ENCODE data around the gene CFAP299. TPM values are rescaled to one million over a fixed set of nuclear protein-coding genes. Genes with fewer than 3 reads are reported as not detected.

The CFAP299 gene
- total and polyA plus RNA-seq, 2 of the 8 experiments (the other 6 are each of a cell fraction or from before 2014, with no cell fraction given), result not detected

DNA sequence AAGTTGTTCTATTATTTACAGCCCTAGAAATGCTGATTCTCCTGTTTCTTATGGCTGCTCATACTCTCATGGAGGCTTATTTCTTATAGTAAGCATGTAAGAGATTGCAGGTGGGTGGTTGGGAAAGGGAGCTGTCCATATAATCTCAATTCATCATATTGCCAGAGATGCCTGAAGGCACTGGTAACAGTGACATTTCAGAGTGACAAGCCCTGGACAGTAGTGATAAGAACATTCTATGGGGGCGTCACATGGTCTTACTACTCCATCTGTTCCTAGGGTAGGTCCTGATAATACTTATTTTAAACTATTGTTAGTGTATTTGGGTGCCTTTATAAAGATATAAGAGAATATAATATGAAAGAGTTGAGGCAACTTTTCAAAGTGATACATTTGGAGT, 171.5 kb downstream of the CFAP299 start (continued):
- TF ChIP-seq SRF (IDR thresholded peaks at IDR 0.05; ENCODE audit: low read depth, low read length) (no peak), BACH1 (IDR thresholded peaks at IDR 0.05; ENCODE audit: low read length) (no peak), JUN (IDR thresholded peaks at IDR 0.05; ENCODE audit: low read depth, low read length) (no peak), SIRT6 (IDR thresholded peaks at IDR 0.05; ENCODE audit: low read length) (no peak)
- TF ChIP-seq, protein P1, sequence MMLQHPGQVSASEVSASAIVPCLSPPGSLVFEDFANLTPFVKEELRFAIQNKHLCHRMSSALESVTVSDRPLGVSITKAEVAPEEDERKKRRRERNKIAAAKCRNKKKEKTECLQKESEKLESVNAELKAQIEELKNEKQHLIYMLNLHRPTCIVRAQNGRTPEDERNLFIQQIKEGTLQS (IDR thresholded peaks at IDR 0.05; ENCODE audit: insufficient read depth, low read depth, low read length), result no peak
